H1 (cell line): ENCODE results near the gene ZWILCH. TPM values are rescaled to one million over a fixed set of nuclear protein-coding genes. Genes with fewer than 3 reads are reported as not detected.

Source experiments
- CTCF ChIA-PET: fragments of 300-600 bp; sonication (Branson Sonifier 250); formaldehyde crosslinking; loops from one replicate; lab custom pipeline; 2021; ENCODE audit not compliant: partially characterized antibody; lab: Charles Lee
- POLR2A ChIA-PET: fragments of 300-600 bp; sonication (Branson Sonifier 250); formaldehyde crosslinking; loops from one replicate; lab custom pipeline; 2021; ENCODE audit warnings: inconsistent platforms; ENCODE audit not compliant: partially characterized antibody; lab: Charles Lee
- DNase-seq, 2 experiments: peaks; one replicate each; pipeline versions ENCODE4 v3.0.0 to v3.0.0-alpha.2; 2010 to 2022; ENCODE audit warnings: low spot score in 2 of 2, low read depth in 1 of 2, mixed read lengths in 1 of 2
- FAIRE-seq: peaks from 2 replicates; lab custom pipeline; 2011; peaks lifted over from hg19 to GRCh38; lab: Jason Lieb, UNC
- H2AFZ ChIP-seq: 2 replicates; pipeline ENCODE4 v1.8.1; 2012; ENCODE audit warnings: low read length, inconsistent platforms
- H2AK5ac ChIP-seq: 2 replicates; pipeline ENCODE4 v1.6.1; 2013; ENCODE audit warnings: low read depth, low read length
- H2BK120ac ChIP-seq: replicated peaks from 2 replicates; pipeline ENCODE3; 2013; ENCODE audit warnings: low read depth, low read length, inconsistent platforms
- H2BK12ac ChIP-seq: 2 replicates; pipeline ENCODE4 v1.6.1; 2013; ENCODE audit warnings: low read depth, low read length
- H2BK15ac ChIP-seq: 2 replicates; pipeline ENCODE4 v1.6.1; 2013; ENCODE audit warnings: low read length
- H2BK20ac ChIP-seq: 2 replicates; pipeline ENCODE4 v1.6.1; 2013; ENCODE audit warnings: low read length
- H2BK5ac ChIP-seq: 2 replicates; pipeline ENCODE4 v1.6.1; 2013; ENCODE audit warnings: low read depth, low read length
- H3K14ac ChIP-seq: 2 replicates; pipeline ENCODE4 v1.6.1; 2013; ENCODE audit warnings: inconsistent platforms; ENCODE audit not compliant: insufficient read length
- H3K18ac ChIP-seq: 2 replicates; pipeline ENCODE4 v1.6.1; 2013; ENCODE audit warnings: low read length; ENCODE audit errors: extremely low read depth
- H3K23ac ChIP-seq: 2 replicates; pipeline ENCODE4 v1.6.1; 2013; ENCODE audit warnings: inconsistent platforms; ENCODE audit not compliant: insufficient read length
- H3K23me2 ChIP-seq: 2 replicates; pipeline ENCODE4 v1.6.1; 2013; ENCODE audit warnings: low read depth, low read length
- H3K27ac ChIP-seq: 2 replicates; pipeline ENCODE4 v1.6.1; 2011; ENCODE audit warnings: low read depth, low read length, inconsistent platforms
- H3K27me3 ChIP-seq, 4 experiments: replicated peaks in 1 of 4; 1 replicate in 1 of 4; 2 replicates in 3 of 4; pipeline versions ENCODE4 v1.6.1 to v1.8.1; 2011 to 2013; ENCODE audit warnings: low read length in 3 of 4, mild to moderate bottlenecking in 3 of 4, inconsistent platforms in 2 of 4, mixed read lengths in 2 of 4, moderate library complexity in 1 of 4; ENCODE audit not compliant: control insufficient read depth in 3 of 4, insufficient read depth in 3 of 4; ENCODE audit errors: extremely low read depth in 1 of 4
- H3K36me3 ChIP-seq, 4 experiments: 2 replicates each; pipeline versions ENCODE4 v1.6.1 to v1.8.1; 2011 to 2013; ENCODE audit warnings: mild to moderate bottlenecking in 4 of 4, low read length in 3 of 4, moderate library complexity in 2 of 4, control low read depth in 1 of 4, inconsistent platforms in 1 of 4; ENCODE audit not compliant: insufficient read depth in 4 of 4, control insufficient read depth in 2 of 4
- H3K4ac ChIP-seq: replicated peaks from 2 replicates; pipeline ENCODE3; 2013; ENCODE audit warnings: low read length, low read depth, mixed read lengths, inconsistent platforms; ENCODE audit not compliant: insufficient read length
- H3K4me1 ChIP-seq, 4 experiments: replicated peaks in 1 of 4; 1 replicate in 1 of 4; 2 replicates in 3 of 4; pipeline versions ENCODE4 v1.6.1 to v1.8.1; 2011 to 2013; ENCODE audit warnings: low read length in 3 of 4, inconsistent platforms in 2 of 4, mixed read lengths in 1 of 4; ENCODE audit not compliant: insufficient read depth in 4 of 4, control insufficient read depth in 3 of 4
- H3K4me2 ChIP-seq, 2 experiments: 2 replicates each; pipeline versions ENCODE4 v1.6.1 to v1.8.1; 2011 to 2013; ENCODE audit warnings: low read depth in 2 of 2, low read length in 2 of 2, control low read depth in 1 of 2, inconsistent platforms in 1 of 2, mild to moderate bottlenecking in 1 of 2; ENCODE audit not compliant: insufficient read depth in 1 of 2
- H3K4me3 ChIP-seq, 4 experiments: fragments of 200-600, 300-600 bp in 1 of 4; sonication (generic), shearing (Covaris generic), sonication (Bioruptor Twin) in 1 of 4; 2 replicates each; pipeline versions ENCODE4 v1.5.1 to v1.8.1; 2011 to 2016; ENCODE audit warnings: low read length in 4 of 4, low read depth in 3 of 4, control low read depth in 2 of 4, inconsistent platforms in 2 of 4, mild to moderate bottlenecking in 2 of 4, mixed read lengths in 1 of 4, moderate library complexity in 1 of 4; ENCODE audit not compliant: insufficient read depth in 2 of 4; ENCODE audit errors: extremely low read depth in 1 of 4
- H3K56ac ChIP-seq: replicated peaks from 2 replicates; pipeline ENCODE3; 2013; ENCODE audit warnings: low read depth, mild to moderate bottlenecking, mixed read lengths, low read length, inconsistent platforms; ENCODE audit not compliant: insufficient read length
- H3K79me1 ChIP-seq: 2 replicates; pipeline ENCODE4 v1.6.1; 2013; ENCODE audit warnings: low read depth, low read length, control low read depth
- H3K79me2 ChIP-seq, 2 experiments: 2 replicates each; pipeline versions ENCODE4 v1.6.1 to v1.8.1; 2012 to 2013; ENCODE audit warnings: low read length in 2 of 2, mild to moderate bottlenecking in 2 of 2, inconsistent platforms in 1 of 2; ENCODE audit not compliant: insufficient read depth in 2 of 2, control insufficient read depth in 1 of 2
- H3K9ac ChIP-seq, 4 experiments: replicated peaks in 1 of 4; 1 replicate in 1 of 4; 2 replicates in 3 of 4; pipeline versions ENCODE4 v1.6.1 to v1.8.1; 2011 to 2013; ENCODE audit warnings: low read depth in 3 of 4, low read length in 3 of 4, control low read depth in 2 of 4, mild to moderate bottlenecking in 2 of 4, moderate library complexity in 2 of 4, inconsistent platforms in 1 of 4; ENCODE audit errors: extremely low read depth in 1 of 4
- H3K9me3 ChIP-seq, 2 experiments: 2 replicates each; pipeline versions ENCODE4 v1.6.1 to v1.8.1; 2012 to 2013; ENCODE audit warnings: mild to moderate bottlenecking in 2 of 2, moderate library complexity in 2 of 2, control low read depth in 1 of 2, inconsistent platforms in 1 of 2, low read depth in 1 of 2, low read length in 1 of 2, mixed read lengths in 1 of 2; ENCODE audit not compliant: insufficient read depth in 2 of 2
- H4K20me1 ChIP-seq, 2 experiments: replicated peaks in 1 of 2; 2 replicates each; pipeline versions ENCODE3 to v1.8.1; 2011 to 2013; ENCODE audit warnings: inconsistent platforms in 2 of 2, low read length in 2 of 2, mild to moderate bottlenecking in 1 of 2; ENCODE audit not compliant: insufficient read depth in 2 of 2, control insufficient read depth in 1 of 2
- H4K5ac ChIP-seq: 2 replicates; pipeline ENCODE4 v1.6.1; 2013; ENCODE audit warnings: low read length, low read depth, mixed read lengths, inconsistent platforms; ENCODE audit not compliant: insufficient read length
- H4K8ac ChIP-seq: 2 replicates; pipeline ENCODE4 v1.8.0; 2013; ENCODE audit warnings: mild to moderate bottlenecking, moderate library complexity, low read length, inconsistent platforms; ENCODE audit not compliant: insufficient read depth; ENCODE audit errors: extremely low read depth
- H4K91ac ChIP-seq: replicated peaks from 2 replicates; pipeline ENCODE3; 2013; ENCODE audit warnings: low read length, mixed read lengths, inconsistent platforms; ENCODE audit not compliant: insufficient read length
- CEBPB ChIP-seq: IDR thresholded peaks from 2 replicates; pipeline ENCODE4 v1.6.1; 2012; ENCODE audit warnings: low read depth, low read length
- CHD1 ChIP-seq: IDR thresholded peaks from 2 replicates; pipeline ENCODE4 v1.6.1; 2012; ENCODE audit warnings: low read depth, low read length, improper control_type of control experiment
- CTCF ChIP-seq, 3 experiments: IDR thresholded peaks; 1 replicate in 2 of 3; 2 replicates in 1 of 3; pipeline versions ENCODE4 v1.5.1 to v1.6.1; 2011; ENCODE audit warnings: low read length in 3 of 3, mild to moderate bottlenecking in 3 of 3, inconsistent platforms in 2 of 3, low read depth in 1 of 3, moderate library complexity in 1 of 3; ENCODE audit not compliant: insufficient read depth in 1 of 3; ENCODE audit errors: control extremely low read depth in 1 of 3
- HDAC6 ChIP-seq: IDR thresholded peaks from one replicate; pipeline ENCODE4 v1.7.1; 2012; ENCODE audit warnings: low read depth, mild to moderate bottlenecking, inconsistent platforms, low read length, moderate library complexity
- JUN ChIP-seq: IDR thresholded peaks from 2 replicates; pipeline ENCODE4 v1.6.1; 2011; ENCODE audit warnings: low read depth, mild to moderate bottlenecking, improper control_type of control experiment, low read length
- NANOG ChIP-seq: IDR thresholded peaks from 2 replicates; pipeline ENCODE4 v1.6.1; 2011; ENCODE audit warnings: low read length, low read depth, mild to moderate bottlenecking, inconsistent platforms; ENCODE audit not compliant: insufficient read depth, poor library complexity, severe bottlenecking
- SIRT6 ChIP-seq: IDR thresholded peaks from one replicate; pipeline ENCODE4 v1.7.1; 2012; ENCODE audit warnings: low read length, inconsistent platforms
- TAF1 ChIP-seq: IDR thresholded peaks from 2 replicates; pipeline ENCODE4 v1.6.1; 2011; ENCODE audit warnings: mild to moderate bottlenecking, low read depth, low read length
- TCF12 ChIP-seq: IDR thresholded peaks from 2 replicates; pipeline ENCODE4 v1.6.1; 2011; ENCODE audit warnings: low read depth, mild to moderate bottlenecking, low read length
- WGBS, 2 experiments: shearing (Covaris generic) in 1 of 2; methylation state at CpG; one replicate each; pipeline versions ENCODE4 v1.1.6 to v1.1.7; 2013 to 2015; ENCODE audit warnings: low lambda C conversion rate in 2 of 2, mixed read lengths in 2 of 2, inconsistent platforms in 1 of 2, low coverage in 1 of 2, missing lambda C conversion rate in 1 of 2; ENCODE audit not compliant: insufficient replicate concordance in 2 of 2, insufficient coverage in 1 of 2, insufficient read length in 1 of 2; ENCODE audit errors: extremely low coverage in 1 of 2, missing lambda C conversion rate in 1 of 2; 5-methylcytosine and 5-hydroxymethylcytosine counted together
- polyA plus RNA-seq, 7 experiments: library from polyadenylated mRNA; depleted of rRNA in 3 of 7; stranded (reverse) in 5 of 7; unstranded in 2 of 7; fragments of >200 nt in 5 of 7; fragments of 200-250 nt in 2 of 7; gene quantifications; 1 replicate in 5 of 7; 2 replicates in 1 of 7; 4 replicates in 1 of 7; pipeline versions ENCODE4 v1.2.1 to v1.2.3, GENCODE V29; 2011 to 2013; ENCODE audit warnings: missing spikeins in 2 of 7, mixed read lengths in 2 of 7
- total RNA-seq: library from RNA; stranded (reverse); fragmentation: NEBNext Ultra II Directional; extraction: Animal tissue kit (Norgen Biotek cat#: 25700); gene quantifications from 2 replicates; pipeline ENCODE4 v1.2.1, GENCODE V29; 2021

Gene ZWILCH
- total and polyA plus RNA-seq, 2 of the 8 experiments (the other 6 are each of a cell fraction or from before 2014, with no cell fraction given) = 18.1 to 61.5 TPM

- peaks cover 0 to 3% of the 10 kb centered on the region in 2 experiments for H4K20me1 ChIP-seq
- peaks cover 0 to 20% of the 10 kb centered on the region in 2 experiments; a peak in 1 of 4 replicates for H3K79me2 ChIP-seq
- H3K23ac ChIP-seq = no peak overlapping the region
- FAIRE-seq (no peak), DNase-seq (no peak)
- no peak overlapping the region for H3K4ac ChIP-seq
- H4K5ac ChIP-seq = peak overlapping the region; percentile 67
- ChIA-PET CTCF (interaction anchor here (0.6 to 5.4 kb wide), 10 partner anchors 13 to 469 kb away, joined by 3 to 40 read pairs (median 4); partner anchors contain the start of gene SNAPC5), POLR2A (interaction anchor here (1.2 to 3.3 kb wide), 3 partner anchors 14 to 33 kb away, joined by 3 to 17 read pairs (median 4); partner anchors contain the start of genes SNAPC5 and ZWILCH)
- H3K79me1 ChIP-seq = no peaks in the 10 kb centered on the region; the same call in 1 of the 2 replicates
- peaks cover 23 to 57% (median 44%) of the 10 kb centered on the region in 4 experiments for H3K4me1 ChIP-seq
- no peak overlapping the region for H4K91ac ChIP-seq
- H3K4me2 ChIP-seq = peak overlapping the region in 1 of 2 experiments; percentile 78; a peak in 1 of 4 replicates
- WGBS, 2 experiments = 91% methylated on average over 8 of the region's 8 CpGs; no CpG with 5 or more reads in 1 of the 2 experiments
- H3K14ac ChIP-seq = no peak overlapping the region
- H3K23me2 ChIP-seq = no peaks in the 10 kb centered on the region
- H3K27ac ChIP-seq = peak overlapping the region; percentile 62; the same call in 1 of the 2 replicates
- no peak overlapping the region for H2AFZ ChIP-seq
- H2BK15ac ChIP-seq = no peak overlapping the region
- 0 out of 2 replicates have a peak overlapping the region, but pooled peaks have one; percentile 10 for H2BK12ac ChIP-seq
- no peak overlapping the region for H2BK20ac ChIP-seq
- peak overlapping the region; percentile 66; the same call in 1 of the 2 replicates for H2BK5ac ChIP-seq
- H3K18ac ChIP-seq = no peak overlapping the region; the same call in 1 of the 2 replicates
- H3K9ac ChIP-seq = peak overlapping the region in 1 of 4 experiments; percentile 31; a peak in 1 of 7 replicates
- H3K9me3 ChIP-seq = no peaks in the 10 kb centered on the region
- no peak overlapping the region for H2BK120ac ChIP-seq
- no peaks in the 10 kb centered on the region for H3K27me3 ChIP-seq
- H4K8ac ChIP-seq = no peak overlapping the region
- no peak overlapping the region for H3K56ac ChIP-seq
- H2AK5ac ChIP-seq = 0 out of 2 replicates have a peak overlapping the region, but pooled peaks have one; percentile 53
- H3K36me3 ChIP-seq = peaks cover 0 to 3% (median 0%) of the 10 kb centered on the region in 4 experiments; a peak in 1 of 8 replicates
- H3K4me3 ChIP-seq = peak overlapping the region in 1 of 4 experiments; percentile 0; a peak in 1 of 8 replicates
- no peak for TF ChIP-seq TCF12
- TF ChIP-seq CEBPB = no peak
- no peak for TF ChIP-seq CTCF (IDR thresholded peaks at IDR 0.05; ENCODE audit: control extremely low read depth in 1 of 3, insufficient read depth in 1 of 3, low read depth in 1 of 3, low read length in 3 of 3)
- no peak for TF ChIP-seq NANOG
- TF ChIP-seq SIRT6 = no peak
- TF ChIP-seq TAF1 = no peak
- TF ChIP-seq JUN = no peak
- TF ChIP-seq HDAC6 = no peak
- no peak for TF ChIP-seq CHD1
Measured at GRCh38 chr15:66472176-66472999, 32.7 kb upstream of the ZWILCH start.
